OCI-M2 (cell line): ENCODE data around the gene KCTD1.

Experiments
- DNase-seq: peaks from one replicate; lab custom pipeline; 2025; ENCODE audit not compliant: unreplicated experiment; lab: John Stamatoyannopoulos, UW

The KCTD1 gene

GRCh38 chr18:26434887-26435286, 113.5 kb downstream of the KCTD1 start:
- no peak for DNase-seq

GRCh38 chr18:26432651-26433424, 115.5 kb downstream of the KCTD1 start:
- DNase-seq, result no peak

- DNase-seq, result no peak
Observed at GRCh38 chr18:26429535-26430226, 118.7 kb downstream of the KCTD1 start.

GRCh38 chr18:26425148-26425531, 123.2 kb downstream of the KCTD1 start:
- DNase-seq, result no peak

GRCh38 chr18:26424428-26425147, 123.8 kb downstream of the KCTD1 start:
- no peak for DNase-seq

GRCh38 chr18:26422472-26423162, 125.7 kb downstream of the KCTD1 start:
- DNase-seq, result no peak

GRCh38 chr18:26421931-26422330, 126.4 kb downstream of the KCTD1 start:
- DNase-seq, result no peak

- no peak for DNase-seq
Observed at GRCh38 chr18:26421503-26421902, 126.8 kb downstream of the KCTD1 start.

- no peak for DNase-seq
Observed at GRCh38 chr18:26419746-26420145, 128.6 kb downstream of the KCTD1 start.

GRCh38 chr18:26418225-26418624, 130.1 kb downstream of the KCTD1 start:
- DNase-seq, result no peak

GRCh38 chr18:26417190-26417589, 131.2 kb downstream of the KCTD1 start:
- DNase-seq, result no peak

- no peak for DNase-seq
Observed at GRCh38 chr18:26416652-26417150, 131.7 kb downstream of the KCTD1 start.

GRCh38 chr18:26415631-26416030, 132.7 kb downstream of the KCTD1 start:
- DNase-seq, result no peak

GRCh38 chr18:26414901-26415440, 133.4 kb downstream of the KCTD1 start:
- no peak for DNase-seq

- DNase-seq, result no peak
Observed at GRCh38 chr18:26409091-26409490, 139.3 kb downstream of the KCTD1 start.

- DNase-seq, result no peak
Observed at GRCh38 chr18:26407736-26408601, 140.4 kb downstream of the KCTD1 start.

- DNase-seq, result no peak
Observed at GRCh38 chr18:26406854-26407517, 141.4 kb downstream of the KCTD1 start.

- DNase-seq, result no peak
Observed at GRCh38 chr18:26406324-26406723, 142.0 kb downstream of the KCTD1 start.

GRCh38 chr18:26405190-26405801, 143.1 kb downstream of the KCTD1 start:
- no peak for DNase-seq
